Measurements from ENCODE around the gene KIAA1614.

Gene KIAA1614

DNA sequence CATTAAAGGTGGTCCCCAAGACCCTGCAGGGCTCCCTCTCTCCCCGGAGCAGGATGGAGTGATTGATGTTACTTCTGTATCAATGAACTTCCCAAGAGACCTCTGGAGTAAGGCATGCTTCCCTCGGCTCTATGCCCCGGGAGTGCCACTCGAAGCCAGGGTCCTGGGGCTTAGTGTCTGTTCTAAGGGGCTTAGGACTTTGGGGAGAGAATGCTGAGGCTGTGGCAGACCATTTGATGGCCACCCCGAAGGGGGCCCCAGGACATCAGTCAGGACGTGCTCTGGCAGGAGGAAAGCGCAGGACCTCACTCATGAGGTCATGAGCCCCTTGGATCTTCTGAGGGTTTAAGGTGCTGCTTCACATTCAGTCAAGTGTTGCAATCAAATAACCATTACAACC, 7.5 kb downstream of the KIAA1614 start:
- no peak for TF ChIP-seq CTCF (IDR thresholded peaks at IDR 0.05; ENCODE audit: low read length, missing control alignments)
- H3K4me3 ChIP-seq (replicated peaks; ENCODE audit: low read depth, low read length), result no peak overlapping the region
- no peak for DNase-seq (ENCODE audit: low read depth)

GRCh38 chr1:180920702-180921101, 8.0 kb downstream of the KIAA1614 start:
- peak; percentile 29 for TF ChIP-seq CTCF (IDR thresholded peaks at IDR 0.05; ENCODE audit: low read length, missing control alignments)
- no peak for DNase-seq (ENCODE audit: low read depth)
- no peak overlapping the region for H3K4me3 ChIP-seq (replicated peaks; ENCODE audit: low read depth, low read length)

DNA sequence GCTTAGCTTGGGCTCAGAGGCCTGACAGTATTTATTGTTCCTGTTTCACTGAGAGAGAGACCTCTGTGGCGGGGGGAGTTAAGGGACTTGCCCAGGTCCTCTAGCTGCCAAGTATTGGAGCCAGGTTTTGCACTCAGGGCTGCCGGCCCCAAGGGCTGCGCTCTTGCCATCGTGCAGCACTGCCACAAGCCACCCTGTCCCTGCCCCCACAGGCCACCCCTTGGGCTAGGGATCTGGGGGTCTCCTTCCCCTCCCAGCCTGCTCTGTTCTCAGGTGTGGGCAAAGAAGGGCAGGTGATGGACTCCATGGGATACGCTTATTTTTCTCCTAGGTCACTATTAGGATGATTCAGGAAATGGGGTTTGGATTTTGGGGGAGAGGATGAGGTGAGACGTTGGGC, 8.7 kb downstream of the KIAA1614 start:
- TF ChIP-seq CTCF (IDR thresholded peaks at IDR 0.05; ENCODE audit: low read length, missing control alignments), result no peak
- H3K4me3 ChIP-seq (replicated peaks; ENCODE audit: low read depth, low read length), result no peak overlapping the region
- DNase-seq (ENCODE audit: low read depth), result no peak

DNA sequence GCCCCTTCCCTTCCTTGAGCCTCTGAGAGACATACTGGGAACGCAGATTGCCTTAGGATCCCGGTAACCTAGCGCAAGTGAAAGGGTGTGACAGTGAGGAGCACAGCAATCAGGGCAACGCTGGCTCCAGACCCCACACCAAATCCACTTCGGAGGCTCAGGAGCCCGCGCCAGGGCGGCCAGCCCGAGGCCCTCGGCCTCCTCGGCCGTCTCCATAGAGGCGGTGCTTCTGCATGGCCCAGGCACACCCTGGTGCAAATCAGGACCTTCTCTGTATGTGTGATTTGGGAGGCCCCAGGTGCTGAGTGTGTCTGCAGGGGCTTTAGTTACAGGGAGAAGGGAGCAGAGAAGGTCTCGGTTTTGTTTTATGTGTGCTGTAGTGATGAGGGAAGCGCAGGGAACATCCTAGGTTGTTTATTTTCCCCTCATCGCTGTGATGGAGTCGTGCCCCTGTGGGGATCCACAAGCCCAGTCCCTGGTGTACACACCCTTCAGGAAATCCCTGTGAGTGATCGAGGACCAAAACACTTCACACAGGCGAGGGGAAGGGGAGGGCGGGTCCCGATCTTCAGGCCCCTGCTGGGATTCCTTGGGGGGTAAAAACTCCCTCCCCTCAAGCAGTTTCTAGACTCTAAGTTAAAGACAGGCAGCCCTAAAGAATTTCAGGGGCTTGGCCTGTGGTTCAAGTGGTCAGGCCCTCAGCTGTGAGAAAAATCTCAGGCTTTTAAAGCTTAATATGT, 9.4 kb downstream of the KIAA1614 start:
- DNase-seq (ENCODE audit: low read depth), result no peak
- no peak overlapping the region for H3K4me3 ChIP-seq (replicated peaks; ENCODE audit: low read depth, low read length)
- TF ChIP-seq CTCF (IDR thresholded peaks at IDR 0.05; ENCODE audit: low read length, missing control alignments), result no peak

GRCh38 chr1:180922631-180923015, 9.9 kb downstream of the KIAA1614 start:
- H3K4me3 ChIP-seq (replicated peaks; ENCODE audit: low read depth, low read length), result no peak overlapping the region
- no peak for DNase-seq (ENCODE audit: low read depth)
- TF ChIP-seq CTCF (IDR thresholded peaks at IDR 0.05; ENCODE audit: low read length, missing control alignments), result no peak

GRCh38 chr1:180923021-180923841, 10.5 kb downstream of the KIAA1614 start:
- TF ChIP-seq CTCF (IDR thresholded peaks at IDR 0.05; ENCODE audit: low read length, missing control alignments), result no peak
- no peak overlapping the region for H3K4me3 ChIP-seq (replicated peaks; ENCODE audit: low read depth, low read length)
- peak; percentile 15 for DNase-seq (ENCODE audit: low read depth)

All from fibroblast of pulmonary artery (primary cell).